HEK293 (cell line): ENCODE results near the gene FAM234B.

Experiments used
- ZBTB20 ChIP-seq: fragments of 450-650 bp; formaldehyde crosslinking; IDR thresholded peaks from 2 replicates; pipeline ENCODE4 v1.5.1; 2016; ENCODE audit warnings: missing biosample characterization, missing genetic modification characterization
- ZNF239 ChIP-seq: fragments of 450-650 bp; formaldehyde crosslinking; IDR thresholded peaks from 2 replicates; pipeline ENCODE4 v1.5.1; 2016; ENCODE audit warnings: missing biosample characterization, missing genetic modification characterization
- TF ChIP-seq, protein P1 (sequence below): fragments of 450-650 bp; formaldehyde crosslinking; IDR thresholded peaks from 2 replicates; pipeline ENCODE4 v1.5.1; 2016; ENCODE audit warnings: missing biosample characterization, missing genetic modification characterization

DNA sequence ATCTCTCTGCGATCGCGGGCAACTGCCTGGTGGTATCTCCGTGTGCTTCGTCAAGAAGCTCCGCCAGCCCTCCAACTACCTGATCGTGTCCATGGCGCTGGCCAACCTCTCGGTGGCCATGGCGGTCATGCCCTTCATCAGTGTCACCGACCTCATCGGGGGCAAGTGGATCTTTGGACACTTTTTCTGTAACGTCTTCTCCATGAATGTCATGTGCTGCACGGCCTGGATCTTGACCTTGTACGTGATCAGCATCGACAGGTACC lies 42.5 kb upstream of the FAM234B start:
- TF ChIP-seq, protein P1, sequence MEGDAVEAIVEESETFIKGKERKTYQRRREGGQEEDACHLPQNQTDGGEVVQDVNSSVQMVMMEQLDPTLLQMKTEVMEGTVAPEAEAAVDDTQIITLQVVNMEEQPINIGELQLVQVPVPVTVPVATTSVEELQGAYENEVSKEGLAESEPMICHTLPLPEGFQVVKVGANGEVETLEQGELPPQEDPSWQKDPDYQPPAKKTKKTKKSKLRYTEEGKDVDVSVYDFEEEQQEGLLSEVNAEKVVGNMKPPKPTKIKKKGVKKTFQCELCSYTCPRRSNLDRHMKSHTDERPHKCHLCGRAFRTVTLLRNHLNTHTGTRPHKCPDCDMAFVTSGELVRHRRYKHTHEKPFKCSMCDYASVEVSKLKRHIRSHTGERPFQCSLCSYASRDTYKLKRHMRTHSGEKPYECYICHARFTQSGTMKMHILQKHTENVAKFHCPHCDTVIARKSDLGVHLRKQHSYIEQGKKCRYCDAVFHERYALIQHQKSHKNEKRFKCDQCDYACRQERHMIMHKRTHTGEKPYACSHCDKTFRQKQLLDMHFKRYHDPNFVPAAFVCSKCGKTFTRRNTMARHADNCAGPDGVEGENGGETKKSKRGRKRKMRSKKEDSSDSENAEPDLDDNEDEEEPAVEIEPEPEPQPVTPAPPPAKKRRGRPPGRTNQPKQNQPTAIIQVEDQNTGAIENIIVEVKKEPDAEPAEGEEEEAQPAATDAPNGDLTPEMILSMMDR (tag by site-specific recombination): no peak
- TF ChIP-seq ZBTB20 (no peak), ZNF239 (tag by site-specific recombination) (no peak)
